Loucy (cell line): ENCODE data around the gene LMF1.
"Not testable (repeated sequence)": the region's sequence is repeated elsewhere in the genome, so short reads cannot be mapped to it uniquely, and the experiment has no call there.

Experiments used
- H2AFZ ChIP-seq: fragments of 200-600 bp; sonication (generic); 2 replicates; pipeline ENCODE4 v1.6.0; 2016; ENCODE audit warnings: antibody characterized with exemption, mild to moderate bottlenecking, low read length, moderate library complexity
- H3F3A ChIP-seq: fragments of 200-600 bp; 2 replicates; pipeline ENCODE4 v1.6.0; 2016; ENCODE audit warnings: antibody characterized with exemption, low read depth, mild to moderate bottlenecking
- H3K27me3 ChIP-seq: fragments of 200-600 bp; sonication (generic); 2 replicates; pipeline ENCODE4 v1.6.1; 2014; ENCODE audit warnings: low read length, mild to moderate bottlenecking; ENCODE audit not compliant: insufficient read depth, poor library complexity, severe bottlenecking
- H3K36me3 ChIP-seq: fragments of 200-600 bp; sonication (generic); 2 replicates; pipeline ENCODE4 v1.6.1; 2016; ENCODE audit warnings: low read length; ENCODE audit not compliant: insufficient read depth
- H3K4me1 ChIP-seq: fragments of 200-600 bp; sonication (generic); 2 replicates; pipeline ENCODE4 v1.5.1; 2014; ENCODE audit warnings: low read length, mild to moderate bottlenecking; ENCODE audit not compliant: insufficient read depth, poor library complexity, severe bottlenecking
- H3K4me2 ChIP-seq: fragments of 200-600 bp; sonication (generic); 2 replicates; pipeline ENCODE4 v1.6.0; 2014; ENCODE audit warnings: antibody characterized with exemption, low read length, low read depth, mild to moderate bottlenecking; ENCODE audit not compliant: poor library complexity, severe bottlenecking
- H3K4me3 ChIP-seq: fragments of 200-600 bp; sonication (generic); 2 replicates; pipeline ENCODE4 v1.5.1; 2014; ENCODE audit warnings: low read length, mild to moderate bottlenecking, mixed read lengths; ENCODE audit not compliant: poor library complexity, severe bottlenecking
- H3K79me2 ChIP-seq: fragments of 200-600 bp; sonication (generic); 2 replicates; pipeline ENCODE4 v1.6.1; 2014; ENCODE audit warnings: low read length; ENCODE audit not compliant: insufficient read depth
- H3K9ac ChIP-seq: fragments of 200-600 bp; sonication (generic); 2 replicates; pipeline ENCODE4 v1.6.0; 2014; ENCODE audit warnings: mild to moderate bottlenecking, low read depth, low read length, moderate library complexity; ENCODE audit not compliant: poor library complexity, severe bottlenecking
- H3K9me2 ChIP-seq: fragments of 200-600 bp; sonication (generic); replicated peaks from 2 replicates; pipeline ENCODE4 v1.6.1; 2016; ENCODE audit warnings: low read depth, low read length, mixed read lengths
- H3K9me3 ChIP-seq: fragments of 200-600 bp; sonication (generic); 2 replicates; pipeline ENCODE4 v1.6.1; 2014; ENCODE audit warnings: mild to moderate bottlenecking, antibody characterized with exemption, low read length, low read depth; ENCODE audit not compliant: insufficient read depth
- H4K20me1 ChIP-seq: fragments of 200-600 bp; sonication (generic); 2 replicates; pipeline ENCODE4 v1.6.0; 2014; ENCODE audit warnings: antibody characterized with exemption, low read length, mild to moderate bottlenecking; ENCODE audit not compliant: insufficient read depth, poor library complexity, severe bottlenecking
- CTCF ChIP-seq: fragments of 200-600 bp; sonication (generic); conservative IDR thresholded peaks from 2 replicates; pipeline ENCODE4 v1.5.1; 2014; ENCODE audit warnings: mild to moderate bottlenecking, antibody characterized with exemption, low read length
- EZH2phosphoT487 ChIP-seq: fragments of 200-600 bp; IDR thresholded peaks from 2 replicates; pipeline ENCODE4 v1.6.1; 2018; ENCODE audit warnings: antibody characterized with exemption, mild to moderate bottlenecking, moderate library complexity, borderline replicate concordance

LMF1 gene

GRCh38 chr16:821751-822150 lies 149.0 kb downstream of the LMF1 start:
- Histone ChIP-seq H3K36me3 (no peaks in the 10 kb centered on the region), H3K27me3 (no peaks in the 10 kb centered on the region), H3K4me1 (peaks cover 11% of the 10 kb centered on the region), H3K4me3 (no peak overlapping the region), H3K9me3 (no peaks in the 10 kb centered on the region), H3F3A (no peaks in the 10 kb centered on the region), H2AFZ (no peak overlapping the region), H3K9ac (no peak overlapping the region), H3K4me2 (no peak overlapping the region), H3K79me2 (no peaks in the 10 kb centered on the region), H4K20me1 (no peaks in the 10 kb centered on the region), H3K9me2 (no peaks in the 10 kb centered on the region)
- TF ChIP-seq EZH2phosphoT487: no peak

DNA sequence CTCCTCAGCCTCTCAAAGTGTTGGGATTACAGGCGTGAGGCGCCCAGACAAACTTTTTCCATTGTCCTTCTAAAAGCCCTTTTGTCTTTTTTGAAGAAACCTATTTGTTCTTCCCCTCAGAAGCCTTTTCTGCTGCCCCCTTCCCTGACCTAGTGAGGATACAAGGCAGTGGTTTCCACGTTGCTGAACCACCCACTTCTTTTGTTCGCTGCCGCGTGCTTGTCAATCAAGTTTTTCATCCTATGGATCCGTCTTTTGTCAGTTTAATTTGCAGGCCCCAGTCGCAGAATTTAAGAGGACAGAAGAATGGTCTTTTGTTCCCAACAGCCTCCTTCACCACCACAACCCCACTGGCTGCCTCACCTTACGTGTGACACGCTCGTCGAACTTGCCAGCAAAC lies 150.0 kb downstream of the LMF1 start:
- Histone ChIP-seq H3K4me2 (no peak overlapping the region), H2AFZ (no peak overlapping the region), H3K9me2 (no peaks in the 10 kb centered on the region), H3F3A (no peaks in the 10 kb centered on the region), H3K9me3 (no peaks in the 10 kb centered on the region), H3K9ac (no peak overlapping the region), H4K20me1 (no peaks in the 10 kb centered on the region), H3K36me3 (no peaks in the 10 kb centered on the region), H3K4me3 (no peak overlapping the region), H3K79me2 (no peaks in the 10 kb centered on the region), H3K4me1 (peaks cover 11% of the 10 kb centered on the region), H3K27me3 (no peaks in the 10 kb centered on the region)
- TF ChIP-seq CTCF (no peak), EZH2phosphoT487 (no peak)

- not testable (repeated sequence) for H3K9me3 ChIP-seq, H3K9me2 ChIP-seq, H3F3A ChIP-seq, H3K79me2 ChIP-seq, H4K20me1 ChIP-seq, H3K27me3 ChIP-seq, H3K36me3 ChIP-seq, H2AFZ ChIP-seq
- Histone ChIP-seq H3K4me3 (peak overlapping the region; percentile 65), H3K4me1 (peaks cover 11% of the 10 kb centered on the region), H3K4me2 (peak overlapping the region; percentile 79), H3K9ac (peak overlapping the region; percentile 55)
Observed at GRCh38 chr16:820044-820408, 150.8 kb downstream of the LMF1 start.

DNA sequence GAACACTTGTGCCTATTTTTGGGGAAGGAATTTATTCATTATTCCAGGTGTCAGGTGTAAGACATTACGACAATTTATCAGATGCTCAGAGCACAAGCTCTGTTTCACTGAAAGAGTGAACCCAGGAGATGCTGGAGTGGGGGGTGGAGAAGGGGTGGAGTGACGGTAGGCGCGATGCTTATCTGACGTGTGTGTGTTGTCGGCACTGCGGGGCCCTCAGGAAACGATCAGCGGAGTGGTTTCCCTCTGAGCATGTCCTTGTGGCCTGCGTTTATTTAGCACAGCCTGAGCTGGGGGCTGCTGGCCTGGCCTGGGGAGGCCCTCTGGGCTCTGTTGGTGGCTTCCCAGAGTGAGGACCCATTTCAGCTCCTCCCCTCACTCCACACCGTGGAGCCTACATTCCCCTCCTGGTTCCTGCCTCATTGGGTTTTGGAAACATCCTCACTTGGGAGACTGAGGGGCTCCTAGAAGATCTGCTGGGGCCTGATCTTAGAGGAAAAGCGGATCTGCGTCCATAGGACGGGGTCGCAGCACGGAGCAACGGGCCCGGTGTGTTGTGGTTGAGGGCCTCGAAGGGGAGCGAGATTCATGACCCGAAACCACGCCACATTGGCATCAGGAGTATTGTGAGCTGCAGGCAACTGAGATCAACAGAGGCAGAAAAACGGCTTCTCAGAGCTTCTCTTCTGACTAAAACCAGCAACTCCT lies 151.3 kb downstream of the LMF1 start:
- Histone ChIP-seq H3K36me3 (no peaks in the 10 kb centered on the region), H3K4me2 (peak overlapping the region; percentile 79), H3K9me2 (no peaks in the 10 kb centered on the region), H3K27me3 (no peaks in the 10 kb centered on the region), H2AFZ (0 out of 2 replicates have a peak overlapping the region, but pooled peaks have one; percentile 36), H3K9me3 (no peaks in the 10 kb centered on the region), H3F3A (no peaks in the 10 kb centered on the region), H4K20me1 (no peaks in the 10 kb centered on the region), H3K4me1 (peaks cover 11% of the 10 kb centered on the region), H3K9ac (peak overlapping the region; percentile 55), H3K79me2 (no peaks in the 10 kb centered on the region), H3K4me3 (peak overlapping the region; percentile 65)
- TF ChIP-seq EZH2phosphoT487 (no peak), CTCF (no peak)
